Stimulated activated CD4-positive, alpha-beta T cell treated with anti-CD3 and anti-CD28 coated beads, TNF-alpha, amount 100 ng/mL, for 48 hours (primary cell): ENCODE data around the gene RAD1.
"Not testable (repeated sequence)": the region's sequence is repeated elsewhere in the genome, so short reads cannot be mapped to it uniquely, and the experiment has no call there.

Experiments
- DNase-seq, 3 donors: peaks; one replicate each; pipeline ENCODE4 v3.0.0-alpha.2; 2020; ENCODE audit warnings: low read depth in 3 of 3

Gene RAD1, protein sequence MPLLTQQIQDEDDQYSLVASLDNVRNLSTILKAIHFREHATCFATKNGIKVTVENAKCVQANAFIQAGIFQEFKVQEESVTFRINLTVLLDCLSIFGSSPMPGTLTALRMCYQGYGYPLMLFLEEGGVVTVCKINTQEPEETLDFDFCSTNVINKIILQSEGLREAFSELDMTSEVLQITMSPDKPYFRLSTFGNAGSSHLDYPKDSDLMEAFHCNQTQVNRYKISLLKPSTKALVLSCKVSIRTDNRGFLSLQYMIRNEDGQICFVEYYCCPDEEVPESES

DNA sequence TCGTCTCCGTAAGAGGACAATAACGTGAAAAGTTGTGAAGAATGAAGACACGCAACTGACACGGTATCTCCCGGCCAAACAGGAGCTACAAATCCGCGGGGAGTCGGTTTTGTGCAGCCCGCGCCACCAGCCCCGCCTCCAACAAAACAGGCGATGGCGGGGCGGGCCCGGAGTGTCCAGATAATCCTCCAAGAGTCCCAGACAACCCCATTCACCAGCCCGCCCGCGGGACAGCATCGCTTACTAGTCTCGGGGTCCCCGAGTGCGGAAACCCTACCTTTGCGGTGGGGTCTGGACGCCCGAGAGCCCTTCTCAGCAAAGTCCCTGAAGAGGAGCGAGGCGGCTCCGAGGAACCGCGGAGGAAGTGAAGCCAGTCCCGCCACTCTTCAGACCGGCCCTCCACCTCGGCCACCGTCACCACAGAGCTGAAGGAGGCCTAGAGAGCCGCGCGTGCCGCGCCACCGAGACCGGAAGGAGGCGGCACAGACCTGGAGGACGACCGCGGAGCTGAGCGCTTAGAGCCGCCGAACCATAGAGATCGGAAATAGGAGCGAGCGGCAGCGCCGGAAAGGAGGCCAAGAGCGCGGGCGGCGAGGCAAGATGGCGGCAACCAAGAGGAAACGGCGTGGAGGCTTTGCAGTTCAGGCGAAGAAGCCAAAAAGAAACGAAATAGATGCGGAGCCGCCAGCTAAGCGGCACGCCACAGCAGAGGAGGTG, at the start of gene RAD1, which contains the start of gene BRIX1:
Gene RAD1 (minus strand): TSS at position 366 of the 717 bp plus-strand sequence. CDS start 612 bp downstream, outside the sequence.
Gene BRIX1 (plus strand): TSS at position 573 of the 717 bp plus-strand sequence. CDS start 28 bp downstream, at position 601.
- peak; percentile 89 to 95 (median 90) for DNase-seq

DNA sequence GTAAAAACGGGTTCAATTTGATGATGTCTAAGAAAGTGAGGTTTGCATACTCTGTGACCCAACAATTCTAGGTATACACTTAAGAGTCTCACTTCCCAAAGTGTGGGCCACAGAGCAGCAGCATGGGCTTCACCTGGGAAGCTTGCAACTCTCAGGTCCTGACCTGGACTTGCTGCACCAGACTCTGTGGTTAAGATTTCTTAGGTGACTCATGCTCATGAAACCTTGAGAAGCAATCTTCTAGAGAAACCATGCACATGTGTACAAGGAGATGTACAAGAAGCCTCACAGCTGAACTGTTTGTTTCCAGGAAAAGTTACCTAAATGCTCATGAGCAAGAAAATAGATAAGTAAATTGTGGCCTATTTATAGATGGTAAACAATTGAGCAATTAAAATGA, 44.0 kb upstream of the RAD1 start:
- peak in 1 of 3 donors; percentile 1 for DNase-seq

DNA sequence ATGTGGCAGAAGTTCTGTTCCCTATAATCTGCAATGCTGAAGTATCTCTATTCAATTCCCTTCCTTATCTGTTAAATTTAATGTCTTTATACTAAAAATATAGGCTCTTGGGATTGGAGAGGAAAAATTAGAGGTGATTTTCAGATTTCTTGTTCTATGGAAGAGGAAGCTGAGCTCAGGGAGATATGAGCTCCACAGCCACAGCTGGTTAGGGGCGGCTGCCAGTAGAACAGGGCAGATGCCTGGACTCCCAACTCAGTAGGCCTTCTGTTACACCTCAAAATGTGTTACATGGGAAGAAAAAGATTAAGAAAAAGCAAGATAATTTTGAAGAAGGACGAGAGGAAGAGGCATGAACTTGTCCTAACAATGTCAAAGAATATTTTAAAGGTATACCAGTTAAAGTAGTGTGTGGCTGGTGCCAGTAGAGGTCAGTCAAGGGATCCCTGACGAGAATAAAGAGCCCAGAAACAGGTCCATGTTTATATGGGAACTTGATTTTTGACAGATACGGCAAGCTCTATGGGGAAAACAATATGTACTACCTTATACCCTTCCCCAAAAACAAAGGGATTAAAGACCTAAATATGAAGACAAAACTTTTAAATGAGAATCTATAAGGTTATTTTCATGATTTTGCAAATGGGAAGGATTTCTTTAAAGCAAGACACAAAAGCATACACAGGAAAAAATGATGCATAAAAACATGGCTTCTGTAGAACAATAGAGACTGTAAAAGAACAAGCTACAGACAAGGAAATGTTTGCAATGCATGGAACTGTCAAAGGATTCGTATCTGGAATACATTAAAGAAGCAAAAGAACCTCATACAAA, 42.8 kb upstream of the RAD1 start:
- peak in 1 of 3 donors; percentile 2 for DNase-seq

DNA sequence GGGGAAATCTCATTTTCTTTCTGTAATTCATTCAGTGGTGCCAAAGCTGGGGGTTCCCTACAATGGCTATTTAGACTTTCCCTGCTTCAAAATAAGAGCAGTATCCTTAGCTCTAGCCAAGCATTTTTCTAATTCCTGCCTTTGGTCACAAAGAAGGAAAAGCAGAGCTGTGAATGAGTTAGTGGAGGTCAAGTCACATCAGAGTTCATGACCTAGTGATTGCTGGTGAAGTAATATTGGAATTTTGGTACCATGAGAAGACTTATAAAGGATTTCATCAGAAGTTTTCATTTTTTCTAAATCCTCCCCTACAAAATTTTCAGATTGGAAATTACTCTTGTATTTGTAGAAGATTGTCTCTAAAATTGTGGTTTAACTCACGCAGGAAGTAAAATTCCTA, 42.0 kb upstream of the RAD1 start:
- DNase-seq, result no peak

DNA sequence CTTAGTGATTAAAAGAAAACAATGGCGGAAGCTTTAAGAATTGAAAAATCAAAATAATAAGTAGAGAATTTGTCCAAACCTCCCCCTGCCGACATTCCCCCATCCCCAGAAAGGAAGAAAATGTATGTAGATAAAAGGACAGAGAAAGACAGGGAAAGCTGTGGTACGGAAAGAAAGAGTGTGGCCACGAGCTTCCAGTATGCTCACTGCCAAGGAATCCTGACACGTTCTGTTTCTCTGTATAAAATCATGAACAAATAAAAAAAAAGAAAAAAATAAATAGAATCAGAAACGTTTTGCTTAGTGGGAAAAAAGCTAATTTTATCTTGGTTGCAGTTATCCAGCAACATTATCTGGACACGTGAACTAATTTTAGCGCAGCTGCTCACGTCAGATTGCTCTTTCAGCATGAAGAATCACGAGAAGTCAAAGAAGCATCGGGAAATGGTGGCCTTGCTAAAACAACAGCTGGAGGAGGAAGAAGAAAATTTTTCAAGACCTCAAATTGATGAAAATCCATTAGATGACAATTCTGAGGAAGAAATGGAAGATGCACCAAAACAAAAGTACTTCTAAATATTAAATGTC, 29.2 kb upstream of the RAD1 start:
- no peak for DNase-seq

DNA sequence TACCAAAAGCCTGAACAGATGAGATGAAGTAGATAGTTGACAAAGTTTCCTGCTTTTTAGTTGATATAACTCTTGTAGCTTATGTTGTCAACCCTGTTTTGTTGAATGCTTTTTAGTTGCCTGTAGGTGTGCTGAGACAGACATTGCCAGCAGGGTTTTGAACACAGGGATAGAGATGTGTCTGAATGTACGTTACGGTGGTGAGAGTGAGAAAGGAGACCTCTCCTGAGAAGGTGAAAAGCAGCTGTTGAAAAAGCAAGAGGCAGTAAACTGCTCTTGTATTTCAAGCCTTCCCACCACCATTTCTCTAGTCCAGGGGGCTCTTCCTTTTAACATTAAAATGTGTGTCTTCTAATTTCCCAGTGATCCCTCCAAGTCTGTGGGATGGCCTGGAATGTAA, 28.7 kb upstream of the RAD1 start:
- no peak for DNase-seq

DNA sequence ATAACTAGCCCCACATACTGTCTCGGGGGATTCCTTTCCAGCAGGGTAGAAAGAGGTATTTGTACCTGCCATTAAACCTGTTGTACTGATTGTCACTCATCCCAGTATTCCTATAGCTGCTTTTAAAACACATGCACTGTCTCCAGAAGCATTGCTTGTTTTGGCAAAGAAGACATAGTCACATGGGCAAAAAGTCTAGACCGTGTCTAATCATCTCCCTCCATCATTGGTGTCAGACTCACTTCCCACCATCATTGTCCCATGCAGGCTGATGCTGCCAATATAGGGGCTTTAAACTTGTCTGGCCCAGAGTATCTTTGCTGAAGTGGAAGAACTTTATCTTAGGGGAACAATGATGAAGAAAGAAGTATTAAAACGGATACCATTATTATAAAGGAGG, 26.6 kb upstream of the RAD1 start:
- DNase-seq, result no peak

DNA sequence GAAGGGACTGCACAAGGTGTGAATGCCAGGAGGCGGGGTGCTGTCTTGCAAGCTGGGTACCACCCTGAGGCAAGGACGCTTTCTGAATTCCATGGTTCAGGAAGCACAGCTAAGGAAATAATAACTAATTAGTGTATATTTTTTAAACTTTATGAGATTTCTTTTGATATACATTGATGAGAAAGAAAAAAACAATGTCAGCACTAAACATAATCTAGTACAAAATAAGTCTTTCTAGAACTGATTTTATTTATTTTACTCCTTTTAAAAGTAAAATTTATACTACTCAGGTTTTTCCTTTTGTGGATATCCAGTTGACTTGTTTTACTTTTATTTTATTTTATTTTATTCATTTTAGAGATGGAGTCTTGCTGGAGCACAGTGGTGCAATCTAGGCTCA, 17.6 kb upstream of the RAD1 start:
- no peak for DNase-seq

DNA sequence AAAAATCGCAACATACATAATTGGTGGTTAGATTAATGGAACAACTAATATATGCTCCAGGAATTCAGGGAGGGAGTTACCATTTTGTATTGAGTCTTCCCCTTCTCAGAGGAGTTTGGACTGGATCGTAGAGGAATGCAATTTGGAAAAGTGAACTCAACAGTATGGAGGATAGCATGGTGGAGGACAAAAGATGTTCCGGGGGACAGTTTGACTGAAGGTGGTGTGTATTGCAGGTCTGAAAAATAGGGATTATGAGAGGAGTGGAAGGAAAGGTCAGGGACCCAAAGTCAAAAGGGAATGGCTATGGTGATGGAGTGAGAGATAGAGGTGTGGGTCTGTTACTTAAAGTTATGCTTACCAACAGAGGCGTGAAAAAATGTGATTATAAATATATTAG, 15.6 kb upstream of the RAD1 start:
- no peak for DNase-seq

DNA sequence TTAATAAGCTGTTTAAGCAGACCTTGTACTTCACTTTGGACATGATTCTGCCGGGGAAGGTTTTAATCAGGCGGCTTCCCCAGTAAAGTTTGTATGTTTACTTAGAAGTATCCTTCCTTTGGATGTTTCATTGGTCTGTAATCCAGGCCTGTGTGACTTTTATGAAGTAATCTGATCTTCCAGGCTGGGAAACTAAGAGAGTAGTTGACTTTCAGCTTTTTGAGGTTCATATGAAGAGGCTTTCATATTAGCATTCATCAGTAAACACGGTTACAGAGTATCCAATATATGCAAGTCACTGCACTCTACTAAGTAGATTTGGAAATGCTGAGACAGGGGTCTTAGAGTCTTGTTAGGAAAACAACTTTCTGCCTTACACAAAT, 15.1 kb upstream of the RAD1 start:
- DNase-seq, result no peak

DNA sequence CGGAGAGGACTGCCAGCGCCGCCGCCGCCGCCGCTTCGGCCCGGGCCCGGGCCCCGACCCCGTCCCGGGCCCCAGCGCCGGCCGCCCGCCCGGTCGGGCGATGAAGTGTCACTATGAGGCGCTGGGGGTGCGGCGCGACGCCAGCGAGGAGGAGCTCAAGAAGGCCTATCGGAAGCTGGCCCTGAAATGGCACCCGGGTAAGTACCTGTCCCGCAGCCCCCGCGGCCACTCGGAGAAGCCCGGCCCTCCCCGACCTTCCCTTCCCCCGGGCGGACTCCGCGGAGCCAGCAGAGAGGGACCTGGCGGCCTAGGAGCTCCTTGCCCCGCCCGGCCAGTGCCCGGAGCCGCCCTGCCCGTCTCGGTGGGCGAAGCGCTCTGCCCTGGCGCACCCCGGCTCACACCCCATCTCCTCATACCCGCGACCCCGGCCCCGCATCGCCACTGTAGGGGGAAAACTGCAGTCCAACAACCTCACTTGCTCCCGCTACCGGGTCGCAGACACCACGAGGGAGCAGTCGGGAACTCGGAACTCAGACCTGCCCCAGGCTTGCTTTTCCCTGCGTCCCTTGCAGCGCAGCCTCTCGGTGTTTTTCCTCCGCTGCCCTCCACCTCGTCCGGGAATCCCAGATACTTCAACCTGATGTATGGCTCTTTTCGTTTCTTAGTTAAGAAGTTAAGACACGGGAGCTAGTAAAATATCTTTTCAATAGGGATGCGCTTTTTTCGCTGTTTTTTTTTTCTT, 14.6 kb upstream of the RAD1 start:
- DNase-seq, result peak; percentile 59 to 76 (median 65)

DNA sequence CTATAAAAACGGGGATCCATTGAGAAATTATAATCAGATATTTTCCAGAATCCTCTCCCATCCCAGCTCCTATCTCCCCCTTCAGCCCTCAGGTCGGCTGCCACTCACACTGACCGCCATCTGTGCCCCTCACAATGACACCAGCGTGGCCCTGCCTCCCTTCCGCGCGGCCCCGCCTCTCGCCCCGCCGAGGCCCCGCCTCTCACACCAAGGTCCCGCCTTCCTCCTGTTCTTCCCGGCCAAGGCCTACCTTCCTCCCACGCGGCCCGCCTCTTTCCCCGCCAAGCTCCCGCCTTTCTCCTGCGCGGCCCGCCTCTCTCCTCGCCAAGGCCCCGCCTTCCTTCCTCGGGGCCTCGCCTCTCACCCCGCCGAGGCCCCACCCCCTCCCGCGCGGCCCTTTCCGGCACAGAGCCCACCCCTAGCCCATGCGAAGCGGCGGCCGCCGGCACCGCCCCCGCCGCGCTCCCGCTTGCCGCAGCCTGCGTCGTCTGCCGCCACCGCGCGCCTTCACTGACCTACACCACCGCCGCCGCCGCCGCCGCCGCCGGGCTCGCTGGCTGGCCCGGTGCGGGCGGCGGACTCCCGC, 13.9 kb upstream of the RAD1 start, which contains the start of gene DNAJC21:
Gene DNAJC21 (plus strand): TSS at position 426 of the 586 bp plus-strand sequence. CDS start 261 bp downstream, outside the sequence.
- peak; percentile 96 to 98 (median 97) for DNase-seq

DNA sequence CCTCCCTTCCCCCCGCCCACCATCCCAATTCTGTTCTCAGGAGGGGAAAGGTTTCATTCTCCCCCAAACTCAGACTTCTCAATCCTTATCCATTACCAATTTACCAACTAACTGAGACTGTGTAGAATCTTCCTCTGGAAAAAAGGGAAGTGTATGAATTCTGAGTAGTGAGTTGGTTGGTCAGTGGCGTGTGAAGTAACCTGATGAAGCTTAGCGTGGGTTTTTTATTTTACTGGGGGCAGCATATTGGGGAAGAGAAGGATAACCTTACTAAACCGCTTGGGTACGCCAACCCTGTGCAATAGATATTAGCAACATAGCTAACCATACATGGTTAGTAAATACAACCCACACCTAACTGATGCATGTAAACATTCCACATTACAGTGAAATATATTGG, 13.0 kb upstream of the RAD1 start:
- no peak for DNase-seq

DNA sequence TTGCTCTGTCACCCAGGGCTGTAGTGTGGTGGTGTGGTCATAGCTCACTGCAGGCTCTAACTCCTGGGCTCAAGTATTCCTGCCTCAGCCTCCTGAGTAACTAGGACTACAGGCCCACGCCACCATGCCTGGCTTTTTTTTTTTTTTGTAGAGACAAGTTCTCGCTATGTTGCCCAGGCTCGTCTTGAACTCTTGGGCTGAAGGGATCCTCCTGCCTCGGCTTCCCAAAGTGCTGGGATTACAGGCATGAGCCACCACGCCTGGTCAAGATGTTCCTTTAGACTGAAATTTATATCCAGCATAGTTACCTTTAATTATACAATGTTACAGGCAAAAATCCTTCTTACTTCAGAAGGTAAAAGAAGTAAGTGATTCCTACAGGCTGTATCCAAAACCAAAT, 12.5 kb upstream of the RAD1 start:
- DNase-seq, result no peak

DNA sequence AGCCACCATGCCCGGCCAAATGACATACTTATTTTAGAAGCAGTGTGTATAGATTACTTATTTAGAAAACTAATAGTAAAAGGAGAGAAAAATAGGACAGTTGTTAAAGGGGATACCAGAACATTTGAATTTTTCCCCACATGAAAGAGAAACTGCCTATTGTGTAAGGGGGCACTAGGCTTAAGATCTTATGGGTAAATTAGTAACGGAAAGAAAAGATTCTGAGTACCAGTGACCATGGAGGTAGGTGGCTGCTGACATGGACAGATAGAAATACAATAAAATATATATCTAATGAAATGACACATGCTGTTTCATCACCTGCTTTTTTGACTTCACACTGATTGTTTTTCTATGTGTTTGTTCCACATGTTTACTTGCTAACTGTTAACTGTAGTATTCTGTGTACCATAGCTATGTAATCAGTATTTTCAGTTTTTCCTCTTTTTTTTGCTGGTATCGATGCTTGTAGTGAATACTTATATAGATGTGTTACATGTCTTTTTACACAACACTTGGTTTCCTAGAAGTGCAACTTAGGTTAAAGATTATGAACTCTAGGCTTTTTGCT, 11.1 kb upstream of the RAD1 start:
- DNase-seq, result no peak

DNA sequence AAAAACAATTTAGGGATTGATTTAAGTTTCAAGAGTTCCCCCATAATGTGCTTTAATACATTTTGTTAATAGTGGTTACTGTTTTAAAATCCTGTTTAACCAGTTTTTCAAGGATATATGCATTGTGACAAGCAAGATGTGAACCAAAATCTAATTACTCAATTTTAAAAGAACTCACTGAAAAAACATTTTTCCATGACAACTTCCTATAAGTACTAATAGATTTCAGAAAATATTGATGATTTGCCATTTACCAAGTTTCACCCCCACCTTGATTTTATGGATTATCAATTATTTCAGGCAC, 9.1 kb upstream of the RAD1 start:
- no peak for DNase-seq

DNA sequence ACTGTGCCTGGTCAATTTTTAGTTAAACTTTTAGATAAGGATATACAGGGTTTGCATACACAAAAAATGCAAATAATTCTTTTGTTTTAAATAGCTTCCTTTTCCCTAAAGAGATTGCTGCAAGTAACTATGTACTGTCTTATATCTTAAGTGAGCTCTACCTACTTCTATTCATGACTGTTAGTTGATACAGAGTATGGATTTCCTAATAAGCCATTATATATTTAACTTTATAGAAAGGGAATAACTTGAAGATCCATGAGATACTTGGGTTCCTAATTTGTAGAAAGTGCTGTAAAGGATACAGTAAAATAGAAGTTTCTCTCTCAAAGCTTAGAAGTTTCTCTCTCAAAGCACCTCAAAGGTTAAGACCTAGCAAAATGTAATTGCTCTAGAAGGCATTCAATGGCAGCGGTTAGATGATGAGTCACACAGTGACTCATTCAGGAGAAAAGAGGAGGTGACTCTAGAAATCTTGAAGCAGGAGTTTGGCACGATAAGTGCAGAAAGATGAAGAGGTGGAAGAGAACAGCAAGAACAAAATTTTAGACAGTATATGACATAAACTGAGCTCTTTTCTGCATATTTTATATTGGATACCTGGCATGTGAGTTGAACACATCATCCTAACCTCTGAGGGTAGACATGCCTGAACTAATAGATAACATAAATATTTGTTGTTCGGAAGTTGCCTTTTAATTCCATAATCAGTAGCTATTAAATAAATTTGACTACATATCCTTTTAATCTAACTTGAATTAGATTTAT, 8.6 kb upstream of the RAD1 start:
- DNase-seq, result no peak

DNA sequence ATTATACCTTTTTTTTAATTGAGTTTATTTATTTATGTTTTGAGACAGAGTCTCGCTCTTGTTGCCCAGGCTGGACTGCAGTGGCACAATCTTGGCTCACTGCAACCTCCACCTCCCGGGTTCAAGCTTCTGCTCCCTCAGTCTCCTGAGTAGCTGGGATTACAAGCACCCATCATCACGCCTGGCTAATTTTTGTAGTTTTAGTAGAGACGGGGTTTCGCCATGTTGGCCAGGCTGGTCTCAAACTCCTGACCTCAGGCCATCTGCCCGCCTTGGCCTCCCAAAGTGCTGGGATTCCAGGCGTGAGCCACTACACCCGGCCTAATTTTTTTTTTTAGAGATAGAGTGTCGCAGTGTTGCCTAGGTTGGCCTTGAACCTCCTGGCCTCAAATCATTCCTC, 8.0 kb upstream of the RAD1 start:
- not testable (repeated sequence) for DNase-seq

DNA sequence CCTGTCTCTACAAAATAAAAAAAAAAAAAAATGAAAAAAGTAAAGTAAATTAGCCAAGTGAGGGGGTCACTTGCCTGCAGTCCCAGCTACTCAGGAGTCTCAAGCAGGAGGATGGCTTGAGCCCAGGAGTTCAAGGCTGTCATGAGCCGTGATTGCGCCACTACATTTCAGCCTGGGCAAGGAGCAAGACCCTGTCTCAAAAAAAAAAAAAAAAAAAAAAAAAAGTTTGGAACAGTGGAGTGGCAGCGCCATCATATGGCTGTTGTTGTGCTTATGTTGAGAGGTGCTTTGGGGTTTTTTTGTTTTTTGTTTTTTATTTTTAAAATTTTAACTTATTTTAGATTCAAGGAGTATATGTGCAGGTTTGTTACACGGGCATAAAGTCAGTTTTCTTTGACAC, 3.8 kb upstream of the RAD1 start:
- DNase-seq, result no peak

DNA sequence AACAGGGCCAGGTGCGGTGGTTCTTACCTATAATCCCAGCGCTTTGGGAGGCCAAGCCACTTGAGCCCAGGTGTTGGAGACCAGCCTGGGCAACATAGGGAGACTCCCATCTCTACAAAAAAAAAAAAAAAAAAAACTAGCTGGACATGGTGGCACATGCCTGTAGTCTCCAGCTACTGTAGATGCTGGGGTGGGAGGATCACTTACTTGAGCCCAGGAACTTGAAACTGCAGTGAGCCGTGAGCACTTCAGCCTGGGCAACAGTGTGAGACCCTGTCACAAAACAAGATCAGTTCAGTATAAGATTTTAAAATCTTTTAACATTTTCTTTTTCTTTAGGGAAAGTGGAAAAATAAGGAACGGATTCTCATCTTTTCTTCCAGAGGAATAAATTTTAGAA, 2.7 kb upstream of the RAD1 start:
- no peak for DNase-seq
